ENCODE results near the gene ZYG11B.
"Not testable (repeated sequence)": the region's sequence is repeated elsewhere in the genome, so short reads cannot be mapped to it uniquely, and the experiment has no call there.

ZYG11B gene

GRCh38 chr1:52759908-52760307 is 33.7 kb downstream of the ZYG11B start:
- TF ChIP-seq ZNF274 (IDR thresholded peaks at IDR 0.05; ENCODE audit: low read depth, low read length): no peak
- no peak overlapping the region for H3K4me3 ChIP-seq (ENCODE audit: low read length)

DNA sequence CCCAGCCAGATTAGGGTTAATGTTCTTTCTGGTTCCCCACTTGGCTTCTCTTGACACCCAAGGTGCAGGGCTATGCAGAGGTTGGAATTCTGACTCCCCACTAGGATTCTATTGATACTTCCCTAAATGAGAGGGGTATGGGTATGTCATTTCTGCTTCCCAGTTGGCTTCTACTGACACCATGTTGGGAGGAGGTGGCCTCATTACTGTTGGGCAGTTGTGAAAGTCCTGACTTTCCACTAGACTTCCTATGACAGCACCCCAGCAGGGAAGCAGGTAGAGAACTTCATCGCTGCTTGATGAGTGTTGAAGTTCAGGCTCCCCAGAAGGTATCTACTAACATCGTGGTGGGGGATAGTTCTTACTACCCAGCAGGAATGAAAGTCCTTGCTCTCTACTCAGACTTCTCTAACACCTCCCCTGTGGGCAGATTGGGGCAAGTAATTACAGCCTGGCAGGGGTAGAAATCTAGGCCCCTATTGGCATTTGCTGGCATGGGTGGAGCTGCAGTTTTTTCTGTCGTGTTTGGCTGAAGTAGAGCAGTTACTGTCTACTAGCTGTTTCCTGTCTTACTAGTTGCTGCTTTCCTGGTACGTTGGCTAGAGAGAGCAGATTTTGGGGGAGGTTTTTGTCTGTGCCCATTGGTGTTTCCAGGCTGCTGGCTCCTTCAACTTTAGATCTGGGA is 41.5 kb downstream of the ZYG11B start:
- TF ChIP-seq ZNF274 (IDR thresholded peaks at IDR 0.05; ENCODE audit: low read depth, low read length): no peak
- H3K4me3 ChIP-seq (ENCODE audit: low read length): no peak overlapping the region

DNA sequence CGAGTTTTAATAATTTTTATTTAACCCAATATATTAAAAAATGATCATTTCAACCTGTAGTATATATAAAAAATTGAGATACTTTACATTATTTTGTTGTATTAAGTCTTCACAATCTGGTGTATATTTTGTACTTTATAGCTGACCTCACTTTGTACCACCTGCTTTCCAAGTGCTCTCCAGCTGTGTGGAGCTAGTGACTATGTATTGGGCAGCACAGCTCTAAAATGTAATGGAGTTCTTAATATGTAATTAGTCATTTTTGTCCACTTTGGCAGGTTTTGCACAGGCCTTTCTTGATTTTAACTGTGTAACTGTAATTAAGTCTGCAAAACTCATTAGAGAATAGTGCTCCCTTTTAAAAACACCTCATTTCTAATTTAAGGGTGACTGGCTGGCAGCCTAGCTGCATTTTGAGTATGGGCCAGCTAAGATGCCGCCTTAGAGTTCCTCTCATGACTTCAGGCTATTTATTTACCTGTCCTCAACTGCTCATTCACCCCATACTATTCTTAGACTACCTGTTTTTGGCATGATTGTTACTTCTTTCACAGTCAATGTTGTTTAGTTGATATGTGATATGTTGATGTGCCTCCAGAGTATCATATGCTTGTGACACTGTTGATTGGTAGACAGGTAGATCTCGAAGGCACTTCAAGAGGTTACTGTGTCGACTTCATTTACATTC is 43.2 kb downstream of the ZYG11B start:
- no peak overlapping the region for H3K4me3 ChIP-seq (ENCODE audit: low read length)
- no peak for TF ChIP-seq ZNF274 (IDR thresholded peaks at IDR 0.05; ENCODE audit: low read depth, low read length)

- H3K4me3 ChIP-seq (ENCODE audit: low read length): no peak overlapping the region
- no peak for TF ChIP-seq ZNF274 (IDR thresholded peaks at IDR 0.05; ENCODE audit: low read depth, low read length)
Observed at GRCh38 chr1:52771384-52771783, 45.1 kb downstream of the ZYG11B start.

DNA sequence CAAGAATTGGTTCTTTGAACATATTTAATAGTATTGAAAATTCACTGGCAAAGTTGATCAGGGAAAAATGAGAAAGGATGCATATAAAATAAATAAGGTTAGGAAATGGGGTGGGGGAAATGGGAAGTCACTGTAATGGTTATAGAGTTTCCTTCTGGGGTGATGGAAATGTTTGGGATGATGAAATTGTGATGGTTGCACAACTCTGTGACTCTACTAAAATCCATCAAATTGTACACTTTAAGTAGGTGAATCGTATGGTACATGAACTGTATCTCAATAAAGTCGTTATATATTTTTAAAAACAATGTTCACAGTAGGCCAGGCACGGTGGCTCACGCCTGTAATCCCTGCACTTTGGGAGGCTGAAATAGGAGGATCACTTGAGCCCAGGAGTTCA is 59.9 kb downstream of the ZYG11B start:
- no peak overlapping the region for H3K4me3 ChIP-seq (ENCODE audit: low read length)
- no peak for TF ChIP-seq ZNF274 (IDR thresholded peaks at IDR 0.05; ENCODE audit: low read depth, low read length)

- not testable (repeated sequence) for H3K4me3 ChIP-seq (ENCODE audit: low read length)
Observed at GRCh38 chr1:52790429-52790828, 64.2 kb downstream of the ZYG11B start.

DNA sequence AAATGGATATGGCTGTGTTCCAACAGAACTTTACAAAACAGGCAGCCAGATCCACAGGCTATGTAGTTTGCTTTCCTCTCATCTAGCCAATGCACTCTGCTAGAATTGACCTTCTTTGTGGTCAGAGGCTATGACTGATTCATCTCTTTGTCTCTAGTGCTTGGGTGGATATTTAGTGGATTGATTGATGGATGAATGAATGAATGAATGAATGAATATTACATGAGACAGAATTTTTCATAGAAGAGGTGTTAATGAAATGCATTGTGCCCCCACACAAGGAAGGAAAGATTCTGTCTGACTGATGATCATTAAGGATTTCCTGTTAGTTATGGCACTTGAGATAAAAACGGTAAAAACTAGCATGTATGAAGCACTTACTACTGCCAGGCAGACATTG is 65.8 kb downstream of the ZYG11B start:
- no peak overlapping the region for H3K4me3 ChIP-seq (ENCODE audit: low read length)
- no peak for TF ChIP-seq ZNF274 (IDR thresholded peaks at IDR 0.05; ENCODE audit: low read depth, low read length)

GRCh38 chr1:52793717-52794116 is 67.5 kb downstream of the ZYG11B start:
- H3K4me3 ChIP-seq (ENCODE audit: low read length): not testable (repeated sequence)

- TF ChIP-seq ZNF274 (IDR thresholded peaks at IDR 0.05; ENCODE audit: low read depth, low read length): no peak
- H3K4me3 ChIP-seq (ENCODE audit: low read length): no peak overlapping the region
Observed at GRCh38 chr1:52795464-52795863, 69.2 kb downstream of the ZYG11B start.

DNA sequence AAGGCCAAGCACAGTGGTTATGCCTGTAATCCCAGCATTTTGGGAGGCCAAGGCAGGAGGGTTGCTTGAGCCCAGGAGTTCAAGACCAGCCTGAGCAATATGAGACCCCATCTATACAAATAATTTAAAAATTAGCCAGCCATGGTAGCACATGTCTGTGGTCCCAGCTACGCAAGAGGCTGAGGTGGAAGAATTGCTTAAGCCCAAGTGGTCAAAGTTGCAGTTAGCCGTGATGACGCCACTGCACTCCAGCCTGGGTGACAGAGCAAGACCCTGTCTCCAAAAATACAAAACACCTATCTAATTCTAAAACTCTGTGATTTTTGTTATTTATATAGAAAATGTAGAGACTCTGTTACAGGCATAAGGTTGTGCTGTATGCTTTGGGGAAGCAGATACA is 72.1 kb downstream of the ZYG11B start:
- H3K4me3 ChIP-seq (ENCODE audit: low read length): no peak overlapping the region
- no peak for TF ChIP-seq ZNF274 (IDR thresholded peaks at IDR 0.05; ENCODE audit: low read depth, low read length)

DNA sequence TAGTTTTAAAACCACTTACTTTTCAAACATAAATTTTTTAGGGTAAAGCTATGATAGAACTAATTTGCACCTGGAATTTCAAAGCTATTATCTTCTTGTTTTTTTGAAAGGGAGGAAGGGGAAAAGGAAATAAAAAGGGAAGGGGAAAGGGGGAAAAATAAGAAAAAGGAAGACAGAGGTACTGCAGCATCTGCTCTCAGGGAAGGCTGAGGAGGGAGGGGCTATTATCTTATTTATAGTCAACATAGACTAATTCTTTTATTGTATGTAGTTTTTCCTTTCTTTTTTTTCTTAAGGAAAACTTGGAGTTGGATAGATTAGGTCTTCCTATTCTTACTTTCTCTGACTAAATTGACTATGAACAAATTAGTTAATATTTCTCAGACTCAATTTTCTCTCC is 74.8 kb downstream of the ZYG11B start:
- TF ChIP-seq ZNF274 (IDR thresholded peaks at IDR 0.05; ENCODE audit: low read depth, low read length): no peak
- H3K4me3 ChIP-seq (ENCODE audit: low read length): no peak overlapping the region

DNA sequence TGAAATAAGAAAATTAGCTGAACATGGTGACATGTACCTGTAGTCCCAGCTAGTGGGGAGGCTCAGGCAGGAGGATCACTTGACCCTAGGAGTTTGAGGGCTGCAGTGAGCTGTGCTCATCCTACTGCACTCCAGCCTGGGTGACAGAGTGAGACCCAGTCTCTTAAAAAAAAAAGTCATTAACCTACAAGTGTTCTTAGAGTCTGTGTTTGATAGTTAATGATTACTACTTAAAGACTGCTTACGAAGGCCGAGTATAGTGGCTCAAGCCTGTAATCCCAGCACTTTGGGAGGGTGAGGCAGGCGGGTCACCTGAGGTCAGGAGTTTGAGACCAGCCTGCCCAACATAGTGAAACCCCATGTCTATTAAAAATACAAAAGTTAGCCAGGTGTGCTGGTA is 77.8 kb downstream of the ZYG11B start:
- H3K4me3 ChIP-seq (ENCODE audit: low read length): not testable (repeated sequence)

DNA sequence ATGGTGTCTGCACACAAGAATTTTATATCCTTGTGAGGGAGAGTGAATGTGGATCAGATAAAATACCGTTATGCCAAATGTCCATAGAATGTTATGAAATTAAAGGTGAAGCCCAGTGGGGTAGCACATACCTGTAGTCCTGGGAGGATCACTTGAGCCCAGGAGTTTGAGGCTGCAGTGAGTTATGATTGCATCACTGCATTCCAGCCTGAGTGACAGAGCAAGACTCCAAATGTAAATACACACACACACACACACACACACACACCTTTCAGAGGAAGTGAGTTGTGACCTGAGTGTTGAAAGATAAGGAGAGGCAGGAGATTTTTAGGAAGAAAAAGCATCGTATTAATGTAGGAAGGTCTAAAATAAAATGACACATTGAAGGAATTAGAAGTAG is 88.2 kb downstream of the ZYG11B start:
- TF ChIP-seq ZNF274 (IDR thresholded peaks at IDR 0.05; ENCODE audit: low read depth, low read length): no peak
- H3K4me3 ChIP-seq (ENCODE audit: low read length): no peak overlapping the region

- not testable (repeated sequence) for H3K4me3 ChIP-seq (ENCODE audit: low read length)
Observed at GRCh38 chr1:52820830-52821229, 94.6 kb downstream of the ZYG11B start.

- no peak for TF ChIP-seq ZNF274 (IDR thresholded peaks at IDR 0.05; ENCODE audit: low read depth, low read length)
Observed at GRCh38 chr1:52825868-52826267, 99.6 kb downstream of the ZYG11B start.

DNA sequence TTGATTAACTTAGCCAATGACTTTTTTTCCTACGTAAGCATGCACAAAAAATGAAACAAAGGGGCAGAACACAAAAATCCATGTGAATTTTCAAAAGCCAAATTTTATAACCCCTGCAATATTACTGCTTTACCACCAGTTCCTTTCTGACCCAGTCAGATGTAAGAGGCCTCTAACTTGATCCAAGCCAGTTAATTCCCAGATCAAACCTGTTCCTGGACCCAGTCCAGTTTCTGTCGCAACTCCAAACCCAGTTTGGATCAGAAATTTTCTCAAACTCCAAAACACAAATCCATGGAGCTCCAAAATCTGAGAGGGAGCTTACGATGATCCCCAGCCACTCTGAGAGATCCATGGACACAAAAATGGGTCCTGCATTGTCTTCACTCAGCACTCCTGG is 108.5 kb downstream of the ZYG11B start:
- no peak overlapping the region for H3K4me3 ChIP-seq (ENCODE audit: low read length)
- no peak for TF ChIP-seq ZNF274 (IDR thresholded peaks at IDR 0.05; ENCODE audit: low read depth, low read length)

More at GRCh38 chr1:52825868-52826267, 99.6 kb downstream of the ZYG11B start:
- H3K4me3 ChIP-seq (ENCODE audit: low read length): no peak overlapping the region
